SK-N-SH treated with all-trans-retinoic acid at 6 μM for 48 hours (cell line): ENCODE data around the gene PEAR1.

Source experiments
- ESRRG ChIP-seq: fragments of 250-450 bp; sonication (Bioruptor Pico); IDR thresholded peaks from 2 replicates; pipeline ENCODE4 v1.6.1; 2021; ENCODE audit warnings: mild to moderate bottlenecking
- GLIS3 ChIP-seq: fragments of 250-450 bp; sonication (Bioruptor Pico); IDR thresholded peaks from 2 replicates; pipeline ENCODE4 v1.5.0; 2020; ENCODE audit warnings: mild to moderate bottlenecking, moderate library complexity
- POU6F1 ChIP-seq: fragments of 250-450 bp; sonication (Bioruptor Pico); IDR thresholded peaks from 2 replicates; pipeline ENCODE4 v1.8.0; 2021; ENCODE audit warnings: low read depth, mild to moderate bottlenecking, moderate library complexity, borderline replicate concordance
- SNAI2 ChIP-seq: fragments of 250-450 bp; sonication (Bioruptor Pico); IDR thresholded peaks from 2 replicates; pipeline ENCODE4 v1.5.0; 2020; ENCODE audit warnings: mild to moderate bottlenecking, moderate library complexity
- TOX ChIP-seq: fragments of 250-450 bp; sonication (Bioruptor Pico); IDR thresholded peaks from 2 replicates; pipeline ENCODE4 v1.8.0; 2021; ENCODE audit warnings: mild to moderate bottlenecking, moderate library complexity, borderline replicate concordance
- ZFP3 ChIP-seq: fragments of 250-450 bp; sonication (Bioruptor Pico); IDR thresholded peaks from 2 replicates; pipeline ENCODE4 v1.5.0; 2020; ENCODE audit warnings: mild to moderate bottlenecking, moderate library complexity
- ZFP30 ChIP-seq: fragments of 450-650 bp; formaldehyde crosslinking; IDR thresholded peaks from 2 replicates; pipeline ENCODE4 v1.5.0; 2022; ENCODE audit warnings: mild to moderate bottlenecking, moderate library complexity
- ZNF70 ChIP-seq: fragments of 450-650 bp; formaldehyde crosslinking; IDR thresholded peaks from 2 replicates; pipeline ENCODE4 v1.5.0; 2020; ENCODE audit warnings: mild to moderate bottlenecking, moderate library complexity
- ZNF8 ChIP-seq: fragments of 450-650 bp; formaldehyde crosslinking; IDR thresholded peaks from 2 replicates; pipeline ENCODE4 v1.5.0; 2020; ENCODE audit warnings: mild to moderate bottlenecking, moderate library complexity

GRCh38 chr1:156959925-156960324, 66.4 kb downstream of the PEAR1 start:
- TF ChIP-seq ZNF70 (CRISPR knock-in tag) = no peak
- TF ChIP-seq ZFP30 (CRISPR knock-in tag) = no peak
- TF ChIP-seq GLIS3 (CRISPR knock-in tag) = no peak
- TF ChIP-seq ESRRG (CRISPR knock-in tag) = no peak
- no peak for TF ChIP-seq ZFP3 (CRISPR knock-in tag)
- no peak for TF ChIP-seq TOX
- no peak for TF ChIP-seq POU6F1
- no peak for TF ChIP-seq ZNF8
- no peak for TF ChIP-seq SNAI2 (CRISPR knock-in tag)
